HG02981 (cell line): ENCODE measurements around the gene ZCCHC17.

ENCODE experiments used
- ATAC-seq: cut with Tn5 transposase; IDR thresholded peaks from one replicate; pipeline ENCODE4 v1.9.1; 2021; ENCODE audit warnings: mild to moderate bottlenecking, moderate library complexity; ENCODE audit not compliant: unreplicated experiment

The ZCCHC17 gene

DNA sequence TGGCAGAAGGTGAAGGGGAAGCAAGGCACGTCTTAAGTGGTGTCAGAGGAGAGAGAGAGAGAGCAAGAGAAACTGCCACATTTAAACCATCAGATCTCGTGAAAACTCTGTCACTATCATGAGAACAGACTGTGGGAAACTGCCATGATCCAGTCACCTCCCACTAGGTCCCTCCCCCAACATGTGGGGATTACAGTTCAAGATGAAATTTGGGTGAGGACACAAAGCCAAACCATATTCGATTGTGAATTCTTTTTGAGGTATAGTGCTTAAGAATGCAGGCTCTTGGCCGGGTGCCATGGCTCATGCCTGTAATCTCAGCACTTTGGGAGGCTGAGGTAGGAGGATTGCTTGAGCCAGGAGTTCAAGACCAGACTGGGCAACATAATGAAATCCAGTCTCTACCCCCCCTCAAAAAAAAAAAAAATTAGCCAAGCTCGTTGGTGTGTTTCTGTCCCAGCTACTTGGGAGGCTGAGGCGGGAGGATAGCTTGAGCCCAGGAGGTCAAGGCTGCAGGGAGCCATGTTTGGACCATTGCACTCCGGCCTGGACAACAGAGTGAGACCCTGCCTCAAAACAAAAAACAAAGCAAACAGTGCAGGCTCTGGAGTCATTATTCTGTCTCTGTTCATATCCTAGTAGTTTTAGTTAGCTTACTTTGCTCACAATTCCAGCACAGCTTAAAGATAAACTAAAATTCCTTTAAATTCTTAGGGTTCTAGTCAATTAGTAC lies 6.0 kb downstream of the ZCCHC17 start:
- ATAC-seq: no peak

DNA sequence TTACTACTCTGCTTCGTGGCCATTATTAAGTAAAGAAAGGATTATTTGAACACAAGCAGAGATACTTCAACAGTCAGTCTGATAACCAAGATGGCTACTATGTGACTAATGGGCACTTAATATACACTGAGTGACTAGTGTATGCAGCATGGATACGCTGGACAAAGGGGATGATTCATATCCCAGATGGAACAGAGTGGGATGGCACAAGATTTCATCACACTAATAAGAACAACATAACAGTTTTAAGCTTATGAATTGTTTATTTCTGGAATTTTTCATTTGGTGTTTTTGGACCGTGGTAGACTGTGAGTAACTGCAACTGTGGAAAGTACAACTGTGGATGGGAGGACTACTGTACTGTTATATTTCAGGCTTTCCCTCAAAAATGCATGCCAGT lies 9.4 kb downstream of the ZCCHC17 start:
- no peak for ATAC-seq

DNA sequence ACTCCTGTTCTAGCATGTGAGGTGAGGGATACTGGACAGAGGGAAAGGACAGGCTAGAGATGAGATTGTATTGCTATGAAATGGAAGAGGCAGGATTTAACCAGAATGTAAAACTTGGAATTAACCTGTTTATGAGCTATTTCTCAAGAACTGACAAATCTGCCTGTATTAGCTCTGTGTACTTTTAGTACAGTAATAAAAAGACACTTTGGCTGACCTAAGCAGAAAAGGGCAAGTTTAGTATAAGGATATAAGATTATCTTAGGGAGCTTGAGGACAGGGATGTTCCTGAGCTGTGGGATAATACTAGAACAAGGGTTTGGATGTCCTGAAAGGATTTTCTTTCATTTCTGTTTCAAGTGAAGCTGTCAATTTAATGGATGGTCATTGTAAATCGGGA lies 11.2 kb downstream of the ZCCHC17 start:
- ATAC-seq: no peak

DNA sequence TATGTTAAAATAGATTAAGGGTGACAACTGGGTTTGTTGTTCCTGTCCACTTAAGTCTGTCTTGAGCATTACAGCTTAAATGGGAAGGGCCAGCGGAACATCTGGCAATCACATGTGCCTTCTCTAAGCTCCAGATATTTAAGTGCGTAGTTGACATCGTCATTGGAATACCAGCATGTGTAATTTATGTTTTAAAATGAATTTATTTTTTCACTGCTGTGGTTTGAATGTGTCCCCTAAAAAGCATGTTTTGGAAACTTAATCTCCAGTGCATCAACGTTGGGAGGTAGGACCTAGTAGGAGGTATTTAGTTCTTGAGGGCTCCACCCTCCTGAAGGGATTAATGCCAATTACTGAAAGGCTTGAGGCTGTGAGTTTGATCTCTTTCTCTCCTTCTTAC lies 13.4 kb downstream of the ZCCHC17 start:
- ATAC-seq: no peak

DNA sequence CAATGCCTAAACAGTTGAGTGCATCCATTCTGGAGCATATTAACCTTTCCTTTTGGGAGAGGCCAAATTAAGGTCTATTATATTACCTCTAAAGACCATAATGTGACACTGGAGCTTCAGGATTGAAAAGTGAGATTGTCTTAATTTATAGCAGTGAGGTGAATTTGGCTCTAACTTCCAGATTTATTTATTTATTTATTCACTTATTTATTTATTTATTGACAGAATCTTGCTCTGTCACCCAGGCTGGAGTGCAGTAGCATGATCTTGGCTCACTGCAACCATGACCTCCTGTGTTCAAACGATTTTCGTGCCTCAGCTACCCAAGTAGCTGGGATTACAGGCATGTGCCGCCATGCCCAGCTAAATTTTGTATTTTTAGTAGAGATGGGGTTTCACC lies 19.1 kb downstream of the ZCCHC17 start:
- no peak for ATAC-seq

DNA sequence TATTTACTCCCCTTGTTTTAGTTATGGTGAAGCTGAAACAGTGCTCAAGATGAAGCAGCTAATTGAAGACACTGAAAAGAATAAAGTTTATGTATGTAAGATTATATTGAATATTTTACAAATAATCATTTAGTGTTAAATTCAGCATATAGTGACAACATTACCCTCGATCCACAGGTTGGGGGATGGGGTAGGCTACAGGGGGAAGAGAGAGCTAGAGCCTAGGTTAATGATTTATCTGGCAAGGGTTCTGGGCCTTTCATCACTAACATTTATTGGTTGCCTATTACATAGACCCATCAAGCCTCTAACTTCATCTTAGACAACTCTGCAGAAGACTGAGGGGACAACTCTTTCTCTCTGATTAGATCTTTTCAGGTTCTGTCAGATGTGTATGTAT lies 21.3 kb downstream of the ZCCHC17 start:
- no peak for ATAC-seq

DNA sequence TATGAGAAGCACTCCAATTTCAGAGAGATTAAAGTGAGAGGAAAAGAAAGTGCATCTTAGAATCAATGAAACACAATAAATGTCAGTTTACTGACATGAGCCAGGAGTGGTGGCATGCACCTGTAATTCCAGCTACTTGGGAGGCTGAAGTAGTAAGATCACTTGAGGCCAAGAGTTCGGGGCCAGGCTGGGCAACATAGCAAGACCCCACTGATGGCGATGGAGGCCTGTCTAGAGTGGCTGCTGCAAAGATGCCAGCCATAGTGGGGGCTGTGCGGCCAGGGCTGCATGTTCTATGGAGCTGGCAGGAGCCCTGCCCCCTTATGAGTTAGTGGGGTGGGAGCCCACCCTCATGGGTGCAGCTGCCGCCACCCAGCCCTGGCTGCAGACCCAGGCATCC lies 27.3 kb downstream of the ZCCHC17 start:
- no peak for ATAC-seq

DNA sequence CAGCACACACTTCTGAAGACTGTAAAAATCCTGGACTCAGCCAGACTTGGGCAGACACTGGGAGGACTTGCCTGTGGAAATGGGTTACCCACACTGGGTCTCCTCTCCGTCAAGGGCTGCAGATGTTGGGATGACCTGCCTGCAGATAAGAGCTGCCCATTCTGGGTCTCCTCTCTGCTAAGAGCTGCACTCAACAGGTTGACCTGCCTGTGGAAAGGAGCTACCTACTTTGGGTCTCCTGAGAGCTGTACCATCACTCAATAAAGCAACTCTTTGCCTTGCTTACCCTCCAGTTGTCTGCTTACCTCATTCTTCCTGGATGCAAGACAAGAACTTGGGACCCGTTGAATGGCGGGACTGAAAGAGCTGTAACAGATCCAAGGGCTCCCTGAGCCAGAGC lies 28.2 kb downstream of the ZCCHC17 start:
- ATAC-seq: no peak

DNA sequence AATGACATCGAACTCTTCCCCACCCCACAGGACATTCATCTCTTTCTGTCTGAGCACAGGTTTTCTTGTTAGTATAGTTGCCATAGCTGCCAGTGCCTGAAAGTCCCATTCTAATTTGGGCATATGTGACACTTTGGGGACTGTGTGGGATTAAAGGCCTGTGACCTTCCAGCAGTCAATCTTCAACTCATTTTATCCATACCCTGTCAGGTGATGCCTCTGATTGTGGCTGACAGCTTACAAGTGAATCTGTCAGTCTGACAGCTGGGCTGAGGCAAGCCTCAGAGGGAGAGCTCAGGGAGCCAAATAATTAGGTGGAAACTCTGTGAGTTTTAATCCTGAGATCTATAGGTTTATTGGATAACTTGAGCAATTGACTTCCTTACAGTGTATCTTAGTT lies 29.6 kb downstream of the ZCCHC17 start:
- no peak for ATAC-seq

DNA sequence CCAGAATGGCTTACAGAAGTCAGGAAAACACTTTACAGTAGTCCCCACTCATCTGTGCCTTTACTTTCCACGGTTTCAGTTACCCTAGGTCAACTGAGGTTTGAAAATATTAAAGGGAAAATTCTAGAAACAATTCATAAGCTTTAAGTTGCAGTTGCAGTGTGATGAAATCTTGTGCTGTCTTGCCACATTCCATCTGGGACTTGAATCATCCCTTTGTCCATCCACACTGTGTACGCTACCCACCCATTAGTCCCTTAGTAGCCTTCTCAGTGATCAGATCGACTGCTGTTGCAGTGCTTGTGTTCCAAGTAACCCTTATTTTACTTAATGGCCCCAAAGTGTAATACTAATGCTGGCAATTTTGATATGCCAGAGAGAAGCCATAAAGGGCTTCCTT lies 30.5 kb downstream of the ZCCHC17 start:
- ATAC-seq: no peak

DNA sequence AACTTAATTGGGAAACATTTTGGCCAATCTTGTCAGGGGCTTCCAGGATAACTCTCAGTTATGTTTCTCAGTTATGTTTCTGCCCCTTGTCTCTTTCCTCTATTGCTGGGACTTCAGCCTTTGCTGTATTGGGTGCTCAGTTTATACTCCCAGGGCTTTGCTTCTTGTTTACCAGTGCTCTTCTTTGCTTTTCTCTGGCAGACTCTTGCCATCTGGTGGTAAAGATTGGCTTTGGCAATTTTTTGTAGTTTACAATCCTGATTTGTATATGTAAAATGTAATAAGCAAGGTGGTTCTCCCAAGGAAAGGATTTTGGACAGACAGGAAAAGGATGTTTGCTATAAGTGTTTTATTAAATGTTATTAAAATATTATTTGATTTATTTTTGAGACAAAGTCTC lies 38.2 kb downstream of the ZCCHC17 start:
- no peak for ATAC-seq

DNA sequence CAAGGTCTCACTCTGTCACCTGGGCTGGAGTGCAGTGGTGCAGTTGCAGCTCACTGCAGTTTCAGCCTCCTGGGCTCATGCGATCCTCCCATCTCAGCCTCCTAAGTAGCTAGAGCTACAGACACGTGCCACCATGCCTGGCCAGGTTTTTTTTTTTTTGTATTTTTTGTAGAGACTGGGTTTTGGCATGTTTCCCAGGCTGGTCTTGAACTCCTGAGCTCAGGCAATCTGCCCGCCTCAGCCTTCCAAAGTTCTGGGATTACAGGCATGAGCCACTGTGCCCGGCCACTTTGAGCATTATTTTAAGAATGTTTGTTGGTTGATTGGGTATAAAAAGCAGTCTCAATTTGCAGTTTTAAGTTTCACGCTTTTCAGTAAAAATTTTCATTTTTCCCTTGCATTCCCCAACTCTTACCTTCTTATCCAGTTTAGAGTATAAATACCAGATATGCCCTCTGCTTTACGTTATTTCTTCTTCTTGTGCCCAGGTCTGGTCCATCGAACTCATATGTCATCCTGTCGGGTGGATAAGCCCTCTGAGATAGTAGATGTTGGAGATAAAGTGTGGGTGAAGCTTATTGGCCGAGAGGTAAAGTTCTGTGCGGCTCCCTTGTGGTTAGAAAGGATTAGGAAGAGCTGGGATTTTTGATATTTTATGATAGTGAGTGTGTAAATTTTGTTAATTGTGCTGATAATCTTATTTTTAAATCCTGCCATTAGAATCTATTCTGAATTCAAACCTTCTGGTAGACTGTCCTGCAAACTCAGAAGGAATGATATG lies 40.0 kb downstream of the ZCCHC17 start:
- ATAC-seq: no peak

DNA sequence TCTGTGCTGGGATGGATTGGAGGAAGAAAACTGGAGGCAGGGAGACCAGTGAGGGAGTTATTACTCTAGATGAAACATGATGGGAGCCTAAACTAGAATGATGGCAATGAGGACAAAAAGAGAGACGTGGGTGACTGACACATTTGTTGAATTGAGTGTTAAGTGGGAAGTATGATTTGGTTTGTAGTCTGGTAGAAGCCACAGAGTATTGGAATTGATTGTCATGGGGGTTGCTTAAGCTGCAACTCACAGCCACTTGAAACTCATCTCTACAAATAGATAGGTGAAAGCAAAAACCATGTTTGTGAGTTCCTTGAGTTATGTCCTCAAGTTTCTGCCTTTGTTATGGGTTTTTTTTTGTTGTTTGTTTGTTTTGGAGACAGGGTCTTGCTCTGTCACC lies 47.7 kb downstream of the ZCCHC17 start:
- no peak for ATAC-seq

DNA sequence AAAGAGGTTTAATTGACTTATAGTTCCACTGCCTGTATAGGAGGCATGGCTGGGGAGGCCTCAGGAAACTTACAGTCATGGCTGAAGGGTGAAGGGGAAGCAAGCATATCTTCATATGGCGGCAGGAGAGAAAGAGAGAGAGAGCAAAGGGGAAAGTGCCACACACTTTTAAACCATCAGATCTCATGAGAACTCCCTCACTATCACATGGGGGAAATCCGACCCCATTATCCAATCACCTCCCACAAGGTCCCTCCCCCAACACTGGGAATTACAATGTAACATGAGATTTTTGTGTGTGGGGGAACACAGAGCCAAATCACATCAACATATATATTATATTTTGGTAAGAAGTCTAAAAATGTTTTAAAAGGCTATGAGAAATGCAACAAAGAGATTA lies 48.8 kb downstream of the ZCCHC17 start:
- no peak for ATAC-seq

DNA sequence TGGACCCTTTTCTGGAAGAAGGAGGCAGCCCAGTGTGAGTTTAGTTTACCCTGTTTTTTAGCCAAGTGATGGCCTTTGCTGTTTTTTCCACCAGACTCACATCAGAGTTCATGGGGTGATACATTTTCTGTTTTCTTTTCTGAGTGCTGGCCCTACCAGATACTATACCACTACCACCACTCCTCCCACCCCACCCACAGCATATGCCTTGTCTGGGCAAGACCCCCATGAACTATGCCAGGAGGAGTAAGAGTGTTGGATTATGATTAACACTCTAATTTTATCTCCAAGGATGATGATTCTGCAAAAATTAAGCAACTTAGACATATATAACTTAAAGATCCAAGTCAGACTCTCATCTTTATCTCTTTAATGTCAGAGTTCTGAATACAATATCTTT lies 50.0 kb downstream of the ZCCHC17 start:
- no peak for ATAC-seq

DNA sequence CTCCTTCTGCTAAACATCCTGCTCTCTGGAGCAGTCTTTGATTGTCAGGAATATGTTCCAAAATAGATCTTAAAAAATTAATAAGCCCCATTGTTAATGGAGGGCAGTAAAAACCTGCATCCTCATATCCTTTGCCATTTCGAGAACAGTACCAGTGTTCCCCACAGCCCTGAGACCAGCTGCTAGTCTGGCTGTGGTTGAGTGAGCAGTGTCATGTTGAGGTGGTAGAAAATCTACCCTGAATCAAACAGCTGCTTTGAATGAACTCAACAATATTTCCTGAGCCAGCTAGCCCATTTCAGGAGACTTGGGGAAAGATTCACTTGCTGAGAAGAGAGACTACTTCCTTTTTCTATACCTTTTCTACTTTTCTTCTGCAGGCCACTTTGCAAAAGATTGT lies 51.6 kb downstream of the ZCCHC17 start:
- peak; percentile 51 for ATAC-seq

DNA sequence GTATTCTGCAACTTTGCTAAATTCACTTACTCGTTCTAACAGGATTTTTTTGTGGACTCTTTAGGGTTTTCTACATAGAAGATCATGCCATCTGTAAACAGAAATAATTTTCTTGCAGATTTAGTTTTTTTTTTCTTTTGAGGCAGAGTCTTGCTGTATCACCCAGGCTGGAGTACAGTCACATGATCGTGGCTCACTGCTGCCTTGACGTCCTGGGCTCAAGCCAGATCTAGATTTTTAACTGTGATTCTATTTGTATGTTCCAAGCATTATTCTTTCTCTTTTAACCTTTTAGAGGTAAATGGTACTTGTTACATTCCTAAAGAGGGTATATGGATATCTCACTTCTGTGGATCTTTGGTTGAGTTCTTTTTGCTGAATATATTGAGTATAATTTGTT lies 57.5 kb downstream of the ZCCHC17 start:
- ATAC-seq: no peak

DNA sequence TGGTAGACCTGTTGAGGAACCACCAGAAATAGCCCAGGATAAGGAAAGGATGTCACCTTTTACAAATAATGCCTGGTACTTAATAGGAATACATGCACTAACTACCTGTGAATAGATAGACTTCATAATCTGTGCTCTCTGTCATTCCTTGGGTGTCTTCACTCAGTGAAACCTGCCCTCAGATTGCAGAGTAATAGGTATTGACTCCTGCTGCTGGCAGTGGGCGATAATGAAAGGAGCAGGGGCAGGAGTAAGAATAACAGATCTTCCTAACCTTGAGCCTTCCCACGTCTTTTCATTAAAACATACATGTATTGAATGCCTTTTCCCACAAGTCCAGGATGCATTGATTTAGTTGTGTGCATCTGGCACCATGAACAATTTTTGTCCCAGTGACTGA lies 59.6 kb downstream of the ZCCHC17 start:
- ATAC-seq: no peak

DNA sequence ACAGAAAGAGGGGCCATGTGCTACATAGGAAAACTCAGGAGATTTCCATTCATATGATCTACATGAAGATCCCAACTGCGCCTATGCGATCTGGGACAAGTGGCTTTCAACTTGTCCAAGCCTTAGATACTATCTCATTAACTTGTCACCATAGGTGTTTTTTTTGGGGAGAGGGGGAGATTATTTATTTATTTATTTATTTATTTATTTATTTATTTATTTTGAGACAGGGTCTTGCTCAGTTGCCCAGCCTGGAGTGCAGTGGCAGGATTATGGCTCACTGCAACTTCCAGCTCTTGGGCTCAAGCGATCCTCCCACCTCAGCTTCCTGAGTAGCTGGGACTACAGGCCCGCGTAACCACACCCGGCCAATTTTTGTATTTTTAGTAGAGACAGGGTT lies 64.8 kb downstream of the ZCCHC17 start:
- ATAC-seq: no peak

DNA sequence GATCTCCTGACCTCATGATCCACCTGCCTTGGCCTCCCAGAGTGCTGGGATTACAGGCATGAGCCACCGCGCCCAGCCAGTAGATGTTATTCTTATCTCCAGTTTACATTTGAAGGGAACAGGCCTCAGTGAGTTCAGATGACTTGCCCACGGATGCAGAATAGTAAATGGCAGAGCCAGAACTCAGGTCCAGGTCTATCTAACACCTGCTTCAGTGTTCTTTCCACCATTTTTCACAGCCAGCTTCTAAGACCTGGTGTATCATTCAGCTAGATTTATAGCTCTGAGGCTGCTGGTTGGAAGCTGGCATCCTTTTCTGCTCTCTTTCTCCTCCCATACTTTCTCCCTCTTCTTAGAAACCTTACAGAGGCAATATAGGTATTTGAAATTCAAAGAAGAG lies 65.2 kb downstream of the ZCCHC17 start:
- no peak for ATAC-seq

DNA sequence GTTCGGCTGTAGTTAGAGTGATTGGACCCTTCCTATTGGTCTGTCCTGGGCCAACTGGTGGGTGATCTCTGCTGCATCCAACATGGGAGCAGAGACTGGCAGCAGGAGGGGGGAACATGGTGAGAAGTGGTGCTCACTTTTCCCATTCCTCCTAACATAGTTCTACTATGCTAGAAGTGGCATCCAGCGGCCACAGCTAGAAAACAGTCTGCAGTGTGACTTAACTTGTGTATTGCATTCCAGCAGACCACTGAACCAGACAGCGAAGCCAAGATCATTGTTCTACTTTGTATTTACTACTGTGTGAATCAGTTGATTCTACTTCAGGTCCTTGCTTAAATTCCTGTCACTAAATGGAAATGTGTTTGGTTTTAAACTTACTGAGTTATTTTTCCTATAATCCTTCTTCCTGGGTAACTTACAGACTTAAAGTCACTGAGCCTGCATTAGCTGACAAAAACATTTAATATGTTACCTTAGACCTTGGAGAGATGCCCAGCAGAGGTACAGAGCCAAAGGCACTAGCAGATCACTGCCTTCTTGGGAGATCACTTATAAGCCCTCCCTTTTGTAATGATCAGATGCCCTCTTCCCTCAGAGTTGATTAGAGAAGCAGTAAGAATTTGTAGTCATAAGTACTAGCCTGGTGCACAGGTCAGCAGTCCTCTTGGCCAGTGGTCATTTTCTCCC lies 67.9 kb downstream of the ZCCHC17 start:
- ATAC-seq: no peak

DNA sequence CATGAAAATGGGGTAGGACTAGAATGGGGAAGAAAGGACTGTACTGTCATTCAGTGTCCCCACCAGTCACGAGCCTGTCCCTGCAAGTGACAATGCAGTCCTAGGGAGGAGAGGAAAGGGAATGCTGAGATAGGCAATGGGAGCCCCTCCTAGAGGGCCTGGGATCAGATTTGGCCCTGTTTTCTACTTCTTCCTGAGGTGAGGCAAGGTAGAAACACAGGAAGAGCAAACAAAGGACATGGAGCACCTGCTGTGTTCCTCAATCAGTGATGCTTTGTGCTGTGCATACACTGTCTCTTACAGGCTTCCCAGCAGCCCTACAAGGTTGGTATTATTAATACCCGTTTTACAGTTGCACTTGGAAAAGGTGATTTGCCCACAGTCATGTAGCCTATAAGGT lies 70.0 kb downstream of the ZCCHC17 start:
- ATAC-seq: no peak
